Measurements from ENCODE around the gene APCDD1L.

The APCDD1L gene

DNA sequence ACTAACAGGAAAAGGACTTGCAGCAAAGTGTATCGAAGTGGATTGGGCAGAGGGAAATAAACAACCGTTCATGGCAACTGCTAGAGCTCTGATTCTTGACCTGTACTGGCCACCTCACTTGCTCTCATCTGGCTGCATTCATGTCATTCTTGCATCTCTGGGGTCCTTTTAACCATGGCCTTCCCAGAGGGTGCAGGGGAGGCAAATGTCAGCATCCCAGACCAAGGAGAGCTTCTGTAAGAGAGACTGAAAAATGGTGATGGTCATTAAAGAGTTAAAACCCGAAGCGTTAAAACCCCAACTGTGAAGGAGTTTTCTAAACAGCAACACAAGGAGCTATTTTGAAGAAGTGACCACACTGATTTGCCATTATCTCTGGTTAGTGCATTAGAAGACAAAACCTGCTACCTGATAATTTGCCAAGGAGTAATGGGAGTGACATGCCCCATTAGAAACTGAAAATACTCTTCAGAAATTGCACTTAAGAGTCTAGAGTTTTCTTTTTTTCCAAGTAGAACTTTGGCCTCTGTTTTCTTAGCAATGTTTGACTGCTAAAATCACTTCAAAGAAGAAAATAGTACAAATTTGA lies 62.4 kb downstream of the APCDD1L start:
- Histone ChIP-seq H3K9ac (ENCODE audit: low read depth, low read length, poor library complexity, severe bottlenecking) (no peak overlapping the region), H3F3A (ENCODE audit: low read depth) (no peaks in the 10 kb centered on the region), H4K20me1 (ENCODE audit: insufficient read depth, low read length, poor library complexity, severe bottlenecking) (no peaks in the 10 kb centered on the region), H3K4me2 (ENCODE audit: low read depth, low read length, poor library complexity, severe bottlenecking) (no peak overlapping the region), H3K79me2 (ENCODE audit: insufficient read depth, low read length) (no peaks in the 10 kb centered on the region), H3K9me2 (replicated peaks; ENCODE audit: low read depth, low read length) (no peaks in the 10 kb centered on the region), H2AFZ (ENCODE audit: low read length) (no peak overlapping the region), H3K9me3 (ENCODE audit: insufficient read depth, low read depth, low read length) (no peaks in the 10 kb centered on the region), H3K4me3 (ENCODE audit: low read length, poor library complexity, severe bottlenecking) (no peak overlapping the region), H3K36me3 (ENCODE audit: insufficient read depth, low read length) (peaks cover 19% of the 10 kb centered on the region; the same call in 1 of the 2 replicates), H3K27me3 (ENCODE audit: insufficient read depth, low read length, poor library complexity, severe bottlenecking) (no peaks in the 10 kb centered on the region), H3K4me1 (ENCODE audit: insufficient read depth, low read length, poor library complexity, severe bottlenecking) (no peaks in the 10 kb centered on the region)
- no peak for TF ChIP-seq EZH2phosphoT487 (IDR thresholded peaks at IDR 0.05; ENCODE audit: borderline replicate concordance)
- TF ChIP-seq, protein P1, sequence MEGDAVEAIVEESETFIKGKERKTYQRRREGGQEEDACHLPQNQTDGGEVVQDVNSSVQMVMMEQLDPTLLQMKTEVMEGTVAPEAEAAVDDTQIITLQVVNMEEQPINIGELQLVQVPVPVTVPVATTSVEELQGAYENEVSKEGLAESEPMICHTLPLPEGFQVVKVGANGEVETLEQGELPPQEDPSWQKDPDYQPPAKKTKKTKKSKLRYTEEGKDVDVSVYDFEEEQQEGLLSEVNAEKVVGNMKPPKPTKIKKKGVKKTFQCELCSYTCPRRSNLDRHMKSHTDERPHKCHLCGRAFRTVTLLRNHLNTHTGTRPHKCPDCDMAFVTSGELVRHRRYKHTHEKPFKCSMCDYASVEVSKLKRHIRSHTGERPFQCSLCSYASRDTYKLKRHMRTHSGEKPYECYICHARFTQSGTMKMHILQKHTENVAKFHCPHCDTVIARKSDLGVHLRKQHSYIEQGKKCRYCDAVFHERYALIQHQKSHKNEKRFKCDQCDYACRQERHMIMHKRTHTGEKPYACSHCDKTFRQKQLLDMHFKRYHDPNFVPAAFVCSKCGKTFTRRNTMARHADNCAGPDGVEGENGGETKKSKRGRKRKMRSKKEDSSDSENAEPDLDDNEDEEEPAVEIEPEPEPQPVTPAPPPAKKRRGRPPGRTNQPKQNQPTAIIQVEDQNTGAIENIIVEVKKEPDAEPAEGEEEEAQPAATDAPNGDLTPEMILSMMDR (conservative IDR thresholded peaks at IDR 0.05; ENCODE audit: low read length): no peak

DNA sequence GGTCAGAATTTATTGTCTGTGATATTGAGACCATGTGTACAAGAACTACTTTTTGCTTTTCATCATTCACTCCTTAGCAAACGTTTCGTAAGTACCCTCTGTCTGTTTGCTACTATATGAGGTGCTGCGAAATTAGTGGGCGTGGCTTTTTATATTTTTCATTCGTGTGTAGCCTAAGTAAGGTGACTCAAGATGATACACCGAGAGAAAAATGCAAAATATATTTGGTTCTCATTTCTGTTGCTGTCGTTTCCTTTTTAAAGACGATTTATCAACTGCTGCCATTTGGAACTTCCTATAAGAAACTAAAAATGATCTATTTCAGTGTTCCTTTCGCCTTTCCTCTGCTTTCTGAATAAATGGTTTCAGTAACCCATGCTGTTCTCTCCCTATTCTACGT lies 64.9 kb downstream of the APCDD1L start:
- H3K9me2 ChIP-seq (replicated peaks; ENCODE audit: low read depth, low read length): no peaks in the 10 kb centered on the region
- TF ChIP-seq EZH2phosphoT487 (IDR thresholded peaks at IDR 0.05; ENCODE audit: borderline replicate concordance): no peak
- TF ChIP-seq, protein P1 (conservative IDR thresholded peaks at IDR 0.05; ENCODE audit: low read length): no peak
- no peaks in the 10 kb centered on the region for H3K27me3 ChIP-seq (ENCODE audit: insufficient read depth, low read length, poor library complexity, severe bottlenecking)
- H2AFZ ChIP-seq (ENCODE audit: low read length): no peak overlapping the region
- H3K79me2 ChIP-seq (ENCODE audit: insufficient read depth, low read length): no peaks in the 10 kb centered on the region
- H4K20me1 ChIP-seq (ENCODE audit: insufficient read depth, low read length, poor library complexity, severe bottlenecking): no peaks in the 10 kb centered on the region
- H3K4me3 ChIP-seq (ENCODE audit: low read length, poor library complexity, severe bottlenecking): no peak overlapping the region
- H3K9ac ChIP-seq (ENCODE audit: low read depth, low read length, poor library complexity, severe bottlenecking): no peak overlapping the region
- H3K4me1 ChIP-seq (ENCODE audit: insufficient read depth, low read length, poor library complexity, severe bottlenecking): no peaks in the 10 kb centered on the region
- peaks cover 37% of the 10 kb centered on the region; the same call in 1 of the 2 replicates for H3K36me3 ChIP-seq (ENCODE audit: insufficient read depth, low read length)
- no peaks in the 10 kb centered on the region for H3K9me3 ChIP-seq (ENCODE audit: insufficient read depth, low read depth, low read length)
- no peaks in the 10 kb centered on the region for H3F3A ChIP-seq (ENCODE audit: low read depth)
- H3K4me2 ChIP-seq (ENCODE audit: low read depth, low read length, poor library complexity, severe bottlenecking): no peak overlapping the region

DNA sequence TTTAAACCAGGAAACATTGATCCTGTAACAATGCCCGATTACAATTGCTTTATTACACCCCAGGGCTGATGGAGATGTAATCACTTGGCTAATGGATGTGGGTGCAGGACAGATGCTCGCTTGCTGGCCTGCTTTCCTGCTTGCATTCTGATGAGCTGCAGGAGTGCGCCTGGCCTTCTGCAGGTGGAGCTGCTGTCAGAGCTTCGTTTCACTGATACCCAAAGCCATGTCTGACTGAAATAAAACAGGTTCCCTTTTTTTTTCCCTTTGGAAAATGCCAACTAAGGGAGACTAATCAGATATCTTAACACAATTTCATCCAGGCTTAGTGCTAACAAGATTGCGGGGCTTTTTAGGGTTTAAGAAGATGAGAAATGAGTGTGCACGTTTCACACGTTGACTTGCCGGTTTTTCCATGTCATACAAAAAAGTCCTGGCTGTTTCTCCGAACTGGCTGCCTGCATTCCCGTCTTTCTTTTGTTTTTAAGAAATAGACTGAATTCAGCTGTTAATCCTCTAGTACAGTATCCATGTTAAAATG lies 65.4 kb downstream of the APCDD1L start:
- no peak overlapping the region for H3K4me3 ChIP-seq (ENCODE audit: low read length, poor library complexity, severe bottlenecking)
- no peaks in the 10 kb centered on the region for H4K20me1 ChIP-seq (ENCODE audit: insufficient read depth, low read length, poor library complexity, severe bottlenecking)
- no peak overlapping the region for H3K9ac ChIP-seq (ENCODE audit: low read depth, low read length, poor library complexity, severe bottlenecking)
- H3F3A ChIP-seq (ENCODE audit: low read depth): no peaks in the 10 kb centered on the region
- no peak overlapping the region for H2AFZ ChIP-seq (ENCODE audit: low read length)
- no peaks in the 10 kb centered on the region for H3K9me2 ChIP-seq (replicated peaks; ENCODE audit: low read depth, low read length)
- no peak overlapping the region for H3K4me2 ChIP-seq (ENCODE audit: low read depth, low read length, poor library complexity, severe bottlenecking)
- no peaks in the 10 kb centered on the region for H3K9me3 ChIP-seq (ENCODE audit: insufficient read depth, low read depth, low read length)
- TF ChIP-seq, protein P1 (conservative IDR thresholded peaks at IDR 0.05; ENCODE audit: low read length): no peak
- TF ChIP-seq EZH2phosphoT487 (IDR thresholded peaks at IDR 0.05; ENCODE audit: borderline replicate concordance): no peak
- peaks cover 42% of the 10 kb centered on the region for H3K36me3 ChIP-seq (ENCODE audit: insufficient read depth, low read length)
- H3K27me3 ChIP-seq (ENCODE audit: insufficient read depth, low read length, poor library complexity, severe bottlenecking): no peaks in the 10 kb centered on the region
- H3K79me2 ChIP-seq (ENCODE audit: insufficient read depth, low read length): no peaks in the 10 kb centered on the region
- no peaks in the 10 kb centered on the region for H3K4me1 ChIP-seq (ENCODE audit: insufficient read depth, low read length, poor library complexity, severe bottlenecking)

All from Loucy (cell line).